ENCODE measurements around the gene NKX1-1.

NKX1-1 gene

DNA sequence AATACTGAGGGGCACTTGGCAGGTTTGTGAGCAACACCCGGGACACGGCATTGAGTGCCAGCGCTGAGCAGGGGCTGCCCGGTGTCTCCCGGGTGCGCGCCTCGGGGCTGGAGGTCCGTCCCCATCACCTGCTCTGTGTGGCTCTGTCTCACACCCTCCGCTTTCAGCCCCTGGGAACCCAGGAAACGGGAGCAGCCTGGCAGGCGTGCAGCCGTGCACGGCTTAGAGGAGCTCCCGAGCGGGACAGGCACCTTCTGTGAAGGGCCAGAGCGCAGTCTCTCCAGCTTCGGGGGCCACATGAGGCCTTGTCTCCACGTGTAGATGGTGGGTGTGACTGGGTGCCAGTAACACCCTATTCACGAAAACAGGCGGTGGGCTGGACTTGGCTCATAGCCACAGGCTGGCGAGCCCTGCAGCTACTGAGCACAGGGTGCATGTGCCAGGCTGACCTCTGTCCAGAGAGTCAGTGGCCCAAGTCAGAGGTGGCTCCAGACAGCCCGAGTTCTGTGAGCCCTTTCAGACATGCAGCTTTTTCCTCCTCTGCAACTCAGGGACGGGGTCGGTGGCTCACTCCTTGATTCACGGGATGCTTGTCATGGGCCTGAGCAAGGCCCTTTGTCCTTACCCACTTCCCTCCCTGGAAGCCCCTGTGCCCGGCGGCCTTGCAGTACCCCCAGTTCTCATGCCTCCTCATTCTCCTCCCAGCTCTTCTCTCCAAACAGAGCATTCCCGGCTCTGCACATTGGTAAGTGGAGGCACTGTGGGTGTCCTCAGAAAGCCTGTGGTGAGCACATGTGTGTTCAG is 35.7 kb downstream of the NKX1-1 start:
- no peak for DNase-seq

DNA sequence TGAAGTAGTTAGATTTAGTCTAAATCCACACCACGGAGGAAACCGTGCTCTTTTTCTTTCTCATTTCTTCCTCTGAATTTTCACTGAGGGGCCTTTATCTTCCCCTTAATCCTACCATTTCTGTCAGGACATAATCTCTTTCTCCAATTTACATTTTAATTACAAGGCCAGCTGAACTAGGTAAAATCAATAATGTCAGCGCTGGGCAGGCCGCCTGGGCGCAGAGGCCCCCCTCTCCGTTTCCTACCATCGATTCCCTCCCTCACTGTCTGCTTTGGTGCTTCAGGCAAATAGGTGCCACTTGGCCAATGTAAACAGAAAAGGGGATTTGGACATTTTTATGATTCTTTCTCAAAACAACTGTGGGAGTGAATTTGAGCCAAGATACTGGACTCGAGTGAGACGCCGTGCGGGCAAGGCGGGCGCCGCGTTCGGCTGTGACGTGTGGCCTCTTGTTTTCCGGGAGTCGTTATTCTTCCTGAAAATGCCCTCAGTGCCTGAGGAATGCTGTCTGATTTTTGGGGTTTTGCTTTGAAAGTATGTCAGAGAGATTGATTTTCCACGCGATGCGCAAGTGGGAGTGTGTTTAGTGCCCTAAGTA is 36.7 kb downstream of the NKX1-1 start:
- DNase-seq, result no peak

- no peak for DNase-seq
Measured at GRCh38 chr4:1369091-1369450, 37.2 kb downstream of the NKX1-1 start.

GRCh38 chr4:1368421-1369090 is 37.7 kb downstream of the NKX1-1 start:
- DNase-seq, result no peak

DNA sequence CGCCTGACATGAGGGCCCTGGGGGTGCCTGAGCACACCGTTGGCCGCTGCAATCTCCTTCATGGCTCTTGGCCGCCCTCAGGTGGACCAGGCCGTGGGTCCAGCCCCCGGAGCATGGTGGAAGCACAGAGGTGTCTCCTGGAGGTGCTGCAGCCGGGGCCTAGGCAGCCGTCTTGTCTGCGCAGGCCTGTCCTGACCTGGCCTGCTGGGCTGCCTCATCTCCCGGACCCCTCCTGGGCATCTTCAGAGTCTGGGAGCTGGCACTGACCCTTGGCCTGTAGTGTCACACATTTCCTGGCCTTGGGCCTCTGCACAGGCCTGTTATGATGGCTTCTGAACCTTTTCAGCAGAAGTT is 38.3 kb downstream of the NKX1-1 start:
- DNase-seq, result no peak

GRCh38 chr4:1367230-1367935 is 38.9 kb downstream of the NKX1-1 start:
- DNase-seq, result no peak

DNA sequence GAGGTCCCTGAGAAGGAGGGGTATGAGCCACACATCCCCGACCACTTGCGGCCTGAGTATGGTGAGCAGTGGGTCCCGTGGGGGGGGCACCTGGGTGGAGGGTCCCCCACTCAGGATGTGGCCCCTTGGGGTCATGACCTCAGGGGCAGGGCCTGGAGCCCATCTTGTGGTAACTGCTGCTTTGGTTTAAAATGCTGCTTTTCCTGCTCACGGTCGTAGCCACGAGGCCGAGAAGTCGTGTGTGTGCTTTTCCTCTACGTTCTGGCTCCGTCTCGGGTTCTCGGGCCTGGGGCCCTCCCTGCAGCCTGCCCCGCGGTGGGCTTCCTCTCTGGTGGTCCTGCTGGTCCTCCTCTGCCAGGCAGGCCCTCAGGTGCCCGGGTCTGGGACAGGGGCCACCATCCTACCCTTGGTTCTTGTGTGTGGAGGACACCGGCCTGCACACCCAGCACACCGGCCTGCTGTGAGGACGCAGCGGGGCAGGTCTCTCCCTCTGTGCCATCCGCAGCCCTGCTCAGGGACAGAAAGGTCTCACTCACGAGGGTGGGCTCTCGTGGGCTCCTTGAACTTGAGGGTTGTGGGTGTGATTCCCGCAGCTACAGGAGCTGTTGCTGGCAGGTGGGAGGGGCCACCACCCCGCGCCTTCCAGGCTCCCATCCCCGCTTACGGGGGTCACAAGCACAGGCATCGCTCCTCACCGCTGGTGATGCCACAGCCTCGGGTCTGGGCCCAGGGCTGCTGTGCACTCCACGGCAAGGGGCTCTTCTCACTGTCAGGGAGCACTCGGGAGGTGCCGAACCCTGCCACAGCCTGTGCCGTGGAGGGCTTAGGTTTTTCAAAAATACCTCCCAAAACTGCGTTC is 39.6 kb downstream of the NKX1-1 start:
- DNase-seq, result no peak

DNA sequence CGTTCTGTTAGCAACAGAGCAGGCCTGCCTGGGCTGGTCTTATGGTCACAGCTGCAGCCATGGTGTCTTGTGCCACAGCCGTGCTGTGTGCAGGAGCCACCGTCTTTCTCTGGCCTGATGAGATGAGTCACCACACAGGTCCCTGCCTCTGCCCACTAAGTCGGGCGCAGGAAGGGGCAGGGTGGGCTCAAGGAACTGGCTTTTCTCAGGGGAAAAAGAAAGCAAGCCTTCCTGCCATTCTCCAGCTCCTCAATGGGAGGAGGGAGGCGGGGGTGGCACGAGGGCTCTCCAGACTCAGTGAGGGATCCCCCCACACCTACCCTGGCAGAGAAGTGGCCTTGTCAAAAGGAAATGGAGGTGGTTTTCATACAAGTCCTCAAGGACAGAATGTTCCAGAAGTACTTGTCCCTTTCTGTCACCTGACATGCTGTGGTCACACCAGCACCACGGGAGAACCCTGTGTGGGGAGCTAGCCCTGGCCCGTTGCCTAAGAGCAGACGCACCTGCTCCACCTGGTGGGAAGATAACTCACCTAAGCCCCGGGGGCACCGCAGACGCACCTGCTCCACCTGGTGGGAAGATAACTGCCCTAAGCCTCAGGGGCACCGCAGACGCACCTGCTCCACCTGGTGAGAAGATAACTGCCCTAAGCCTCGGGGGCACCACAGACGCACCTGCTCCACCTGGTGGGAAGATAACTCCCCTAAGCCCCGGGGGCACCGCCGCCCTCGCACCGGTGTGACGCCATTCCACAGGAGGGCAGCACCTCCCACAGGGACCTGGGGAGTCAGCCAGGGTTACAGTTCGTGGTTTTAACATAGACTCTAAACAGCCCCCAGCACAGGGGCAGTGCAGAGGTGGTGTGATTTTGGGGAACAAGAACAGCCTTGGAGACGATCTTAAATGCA is 40.7 kb downstream of the NKX1-1 start:
- no peak for DNase-seq

DNA sequence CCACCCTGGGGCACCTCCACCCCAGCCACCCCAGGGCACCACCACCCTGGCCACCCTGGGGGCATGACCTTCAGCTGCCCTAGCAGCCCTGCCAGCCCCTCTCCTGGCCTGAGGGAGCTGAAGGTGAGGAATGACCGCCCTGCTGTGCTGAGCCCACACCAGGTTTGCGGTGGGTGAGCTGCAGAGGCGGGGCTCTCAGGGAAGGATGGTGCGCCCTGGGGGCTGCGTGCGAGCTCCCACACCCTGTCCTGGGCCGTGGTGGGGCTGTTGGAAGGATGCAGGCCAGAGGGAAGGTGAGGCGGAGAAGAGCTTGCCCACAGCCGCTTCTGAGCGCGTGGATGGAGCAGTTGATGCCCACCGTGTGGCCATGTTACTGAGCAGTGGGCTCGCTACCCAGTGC is 41.5 kb downstream of the NKX1-1 start:
- no peak for DNase-seq

DNA sequence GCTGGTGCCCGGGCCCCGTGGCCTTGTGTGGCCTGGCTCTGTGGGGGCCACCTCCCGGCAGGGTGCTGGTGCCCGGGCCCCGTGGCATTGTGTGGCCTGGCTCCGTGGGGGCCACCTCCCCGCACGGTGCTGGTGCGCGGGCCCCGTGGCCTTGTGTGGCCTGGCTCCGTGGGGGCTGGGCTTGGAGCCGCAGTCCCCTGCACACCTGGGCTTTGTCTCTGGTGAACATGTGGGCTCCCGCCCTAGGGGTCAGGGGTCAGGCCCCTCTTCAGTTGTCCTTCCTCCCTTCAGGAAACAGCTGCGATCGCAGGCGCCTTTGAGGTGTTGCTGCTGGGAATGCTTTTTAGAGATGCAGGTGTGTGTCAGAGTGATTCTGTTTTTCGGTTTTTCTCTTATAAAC is 42.0 kb downstream of the NKX1-1 start:
- no peak for DNase-seq

- no peak for DNase-seq
Measured at GRCh38 chr4:1363513-1363912, 42.7 kb downstream of the NKX1-1 start.

DNA sequence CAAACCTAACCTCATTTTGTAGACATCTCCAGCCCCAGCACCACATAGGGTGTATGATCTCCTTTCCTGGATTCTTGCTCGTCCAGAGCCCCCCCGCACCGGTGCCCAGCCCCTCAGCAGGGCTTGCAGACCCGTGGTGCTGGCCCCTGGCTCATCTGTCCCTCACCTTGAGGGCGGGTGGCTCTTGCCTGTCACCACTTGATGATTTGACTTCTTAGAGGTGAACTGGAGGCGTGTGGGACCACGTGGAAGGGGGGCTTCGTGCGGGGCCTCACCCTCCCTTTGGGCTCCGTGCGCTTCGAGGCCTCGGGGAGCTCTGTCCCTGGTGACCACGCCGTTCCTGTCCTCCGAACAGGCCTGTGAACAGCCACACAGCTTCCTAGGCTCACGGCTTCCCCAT is 43.7 kb downstream of the NKX1-1 start:
- DNase-seq, result no peak

DNA sequence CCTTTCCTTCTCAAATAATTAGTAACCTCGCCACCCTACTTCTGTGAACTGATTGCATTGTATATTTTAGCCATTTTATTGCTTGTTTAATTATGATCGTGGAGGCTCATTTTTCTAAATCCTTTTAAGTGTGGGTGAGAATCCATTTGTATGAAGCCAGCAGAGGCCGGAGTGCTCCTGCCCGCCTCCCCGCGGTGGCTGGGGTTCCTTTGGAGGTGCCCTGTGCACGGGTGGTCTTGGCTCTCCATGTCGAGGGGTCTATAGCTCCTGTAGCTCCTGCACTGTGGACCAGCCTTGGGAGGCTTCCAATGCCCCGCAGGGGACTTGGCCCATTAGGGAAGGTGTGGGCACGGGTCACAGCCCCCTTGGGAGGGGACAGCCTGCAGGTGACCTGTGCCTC is 44.2 kb downstream of the NKX1-1 start:
- DNase-seq, result no peak

DNA sequence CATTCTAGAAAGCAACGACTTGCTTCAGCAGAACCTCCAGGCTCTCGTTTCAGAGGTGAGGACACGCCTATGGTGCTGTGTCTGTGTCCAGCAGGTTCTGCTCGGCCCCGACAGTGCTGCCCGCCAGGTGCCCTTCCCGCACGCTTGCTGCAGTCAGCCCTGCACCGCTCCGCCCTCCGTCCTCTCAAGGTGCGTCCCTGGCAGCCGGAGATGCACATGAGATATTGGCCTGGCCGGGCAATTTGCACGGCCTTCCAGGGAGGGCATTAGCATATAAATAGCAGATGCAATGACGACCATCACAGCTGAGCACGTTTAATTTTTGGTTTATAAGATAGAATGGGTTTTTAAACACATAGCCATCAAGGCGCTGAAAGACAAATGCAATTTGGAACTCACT is 44.8 kb downstream of the NKX1-1 start:
- DNase-seq, result no peak

DNA sequence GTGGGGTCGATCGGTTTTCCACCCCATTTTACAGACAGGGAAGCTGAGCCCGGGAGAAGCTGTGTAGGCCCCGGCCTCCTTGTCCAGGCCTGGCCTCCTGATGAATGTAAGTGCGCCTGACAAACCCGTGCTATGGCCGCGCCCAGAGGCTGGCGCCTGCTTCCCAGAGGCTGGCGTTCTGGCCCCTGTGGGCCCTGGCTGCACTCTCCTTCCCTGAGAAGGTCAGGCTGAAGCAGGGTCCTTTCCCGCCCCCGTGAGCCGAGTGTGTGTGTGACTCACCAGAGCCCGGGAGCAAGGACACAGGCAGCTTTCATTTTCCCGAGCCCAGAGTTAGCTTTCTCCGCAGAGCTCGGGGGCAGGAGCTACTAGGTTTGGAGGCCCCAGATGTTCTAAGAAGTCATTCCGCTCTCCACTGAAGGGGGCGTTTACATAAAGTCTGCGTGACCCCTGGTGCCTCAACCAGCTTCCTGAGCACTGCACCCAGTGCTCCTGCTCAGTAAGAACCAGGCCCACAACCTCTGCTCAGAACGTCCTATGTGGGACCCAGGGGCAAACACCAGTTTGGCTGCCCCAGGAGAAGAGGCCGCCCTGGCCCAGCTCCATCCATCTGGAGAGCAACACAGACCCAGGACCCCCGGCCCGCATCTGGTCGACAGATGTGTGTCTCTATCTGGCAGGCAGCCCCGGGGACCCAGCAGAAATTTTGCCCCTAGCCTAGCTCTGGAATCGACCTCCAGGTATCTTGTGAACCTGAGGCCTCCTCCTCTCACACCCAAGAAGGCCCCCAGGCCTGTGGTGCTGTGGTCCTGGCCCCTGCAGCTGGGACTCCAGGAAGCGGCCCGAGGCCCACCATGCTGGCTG is 45.6 kb downstream of the NKX1-1 start:
- peak; percentile 70 for DNase-seq

DNA sequence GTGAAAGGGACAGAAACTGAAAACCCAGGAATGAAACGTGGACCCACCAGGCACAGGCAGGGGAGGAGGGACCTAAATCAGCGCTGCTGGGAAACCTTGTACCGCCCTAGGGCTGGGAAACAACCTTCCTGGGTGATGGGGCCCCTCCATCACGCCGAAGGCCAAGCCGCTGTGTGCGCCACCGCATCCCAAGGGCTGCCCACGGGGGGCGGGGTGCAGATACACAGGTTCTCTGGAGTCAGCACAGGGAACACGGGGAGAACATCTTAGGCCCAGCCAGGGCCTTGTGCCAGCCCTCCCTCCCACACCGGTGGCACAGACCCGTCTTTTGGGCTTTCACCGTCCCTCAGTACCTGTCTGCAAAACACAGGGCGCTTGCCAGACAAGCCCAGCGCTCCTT is 46.3 kb downstream of the NKX1-1 start:
- DNase-seq, result no peak

GRCh38 chr4:1359144-1359501 is 47.1 kb downstream of the NKX1-1 start:
- peak; percentile 81 for DNase-seq

GRCh38 chr4:1358421-1359143 is 47.7 kb downstream of the NKX1-1 start:
- no peak for DNase-seq

DNA sequence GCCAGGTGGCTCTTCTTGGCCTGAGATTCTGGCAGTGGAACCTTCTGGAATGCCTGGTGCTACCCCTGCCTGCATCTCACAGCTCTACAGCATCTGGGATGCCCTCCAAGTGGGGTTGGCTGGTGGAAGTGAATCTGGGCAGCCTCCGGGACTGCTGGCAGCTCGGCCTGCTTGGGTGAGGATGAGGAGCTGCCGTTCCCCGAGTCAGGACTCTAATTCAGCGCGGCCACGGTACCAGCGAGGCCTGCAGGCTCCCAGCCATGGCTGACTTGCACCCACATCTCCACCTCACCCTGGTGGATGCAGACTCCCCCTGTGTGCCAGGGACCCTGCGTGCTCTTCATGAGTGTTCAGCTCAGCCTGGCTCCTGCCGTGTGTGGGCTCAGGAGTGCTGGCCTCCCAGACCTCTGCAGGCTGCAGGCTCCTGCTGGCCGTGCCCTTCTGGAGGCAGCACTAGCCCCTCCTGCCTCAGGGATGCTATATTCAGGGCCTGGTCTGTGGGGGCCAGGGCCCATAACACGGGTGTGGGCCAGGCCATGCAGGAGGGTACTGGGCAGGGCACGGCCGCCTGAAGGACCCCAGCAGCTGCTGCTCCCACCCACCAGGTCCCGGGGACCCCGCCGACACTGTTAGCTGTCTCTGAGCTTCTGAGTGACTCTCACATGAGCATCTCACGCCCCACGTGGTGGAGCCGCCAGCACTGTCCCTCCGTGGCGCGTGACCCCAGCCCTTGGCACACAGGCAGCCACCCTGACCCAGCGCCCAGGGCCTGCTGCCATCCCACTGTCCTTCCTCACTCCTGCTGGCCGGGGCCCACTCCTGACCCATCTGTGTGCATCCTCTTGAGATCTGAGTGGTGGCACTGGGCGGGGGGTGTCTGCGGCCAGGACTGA is 48.6 kb downstream of the NKX1-1 start:
- no peak for DNase-seq
